Measurements from ENCODE around the gene VTCN1. TPM values are rescaled to one million over a fixed set of nuclear protein-coding genes. Genes with fewer than 3 reads are reported as not detected.
"Not testable (repeated sequence)": the region's sequence is repeated elsewhere in the genome, so short reads cannot be mapped to it uniquely, and the experiment has no call there.

VTCN1 gene
- total RNA-seq, 1 donor from 2014 or later = not detected

GRCh38 chr1:117124661-117125060 lies 86.1 kb downstream of the VTCN1 start:
- Mint-ChIP-seq H3K27me3 (ENCODE audit: low read depth) (peaks cover 29% of the 10 kb centered on the region), H3K27ac (no peak overlapping the region), H3K4me3 (ENCODE audit: low read depth) (no peak overlapping the region), H3K9me3 (no peaks in the 10 kb centered on the region), H3K4me1 (ENCODE audit: low read depth) (peaks cover 7% of the 10 kb centered on the region), H3K36me3 (ENCODE audit: low read depth) (no peaks in the 10 kb centered on the region)
- no peak for DNase-seq (ENCODE audit: low spot score)
- intact Hi-C loops (cut with micrococcal nuclease) = loop anchor here (10.0 kb wide), 1 partner anchor 240 kb away; the partner anchor contains the start of gene MAN1A2

- intact Hi-C loops (cut with micrococcal nuclease) = loop anchor here (10.0 kb wide), 1 partner anchor 242 kb away; the partner anchor contains the start of gene MAN1A2
- no peak for DNase-seq (ENCODE audit: low spot score)
- Mint-ChIP-seq H3K4me1 (ENCODE audit: low read depth) (peaks cover 5% of the 10 kb centered on the region), H3K4me3 (ENCODE audit: low read depth) (no peak overlapping the region), H3K9me3 (no peaks in the 10 kb centered on the region), H3K36me3 (ENCODE audit: low read depth) (no peaks in the 10 kb centered on the region), H3K27me3 (ENCODE audit: low read depth) (peaks cover 24% of the 10 kb centered on the region), H3K27ac (no peak overlapping the region)
These were observed 87.5 kb downstream of the VTCN1 start for GRCh38 chr1:117123274-117123673.

- peaks cover 19% of the 10 kb centered on the region for H3K27me3 Mint-ChIP-seq (ENCODE audit: low read depth)
- peaks cover 5% of the 10 kb centered on the region for H3K4me1 Mint-ChIP-seq (ENCODE audit: low read depth)
- H3K27ac Mint-ChIP-seq = no peak overlapping the region
- no peaks in the 10 kb centered on the region for H3K36me3 Mint-ChIP-seq (ENCODE audit: low read depth)
- intact Hi-C loops (cut with micrococcal nuclease) = loop anchor here (1.0 to 10.0 kb wide), 2 partner anchors 62 to 242 kb away; partner anchors contain the start of genes MAN1A2 and TTF2
- peak overlapping the region; percentile 81 for H3K4me3 Mint-ChIP-seq (ENCODE audit: low read depth)
- no peaks in the 10 kb centered on the region for H3K9me3 Mint-ChIP-seq
- DNase-seq (ENCODE audit: low spot score) = no peak
These were observed 88.2 kb downstream of the VTCN1 start for GRCh38 chr1:117122330-117123025.

GRCh38 chr1:117121589-117122329 lies 89.0 kb downstream of the VTCN1 start, which contains the start of gene TRIM45:
TRIM45 (minus strand) TSS chr1:117121749; CDS start chr1:117121201, 548 bp downstream.
- peak within 1 kb of the TSS; percentile 21 for H3K27ac Mint-ChIP-seq
- intact Hi-C loops (cut with micrococcal nuclease) = loop anchor here (1.0 to 10.0 kb wide), 3 partner anchors 27 to 243 kb away; partner anchors contain the start of genes MAN1A2 and TTF2

GRCh38 chr1:117120774-117121588 lies 89.7 kb downstream of the VTCN1 start:
- Mint-ChIP-seq H3K36me3 (ENCODE audit: low read depth) (no peaks in the 10 kb centered on the region), H3K4me3 (ENCODE audit: low read depth) (peak overlapping the region; percentile 81), H3K4me1 (ENCODE audit: low read depth) (peaks cover 5% of the 10 kb centered on the region), H3K27me3 (ENCODE audit: low read depth) (peaks cover 13% of the 10 kb centered on the region), H3K27ac (peak overlapping the region; percentile 21), H3K9me3 (no peaks in the 10 kb centered on the region)
- no peak for DNase-seq (ENCODE audit: low spot score)
- intact Hi-C loops (cut with micrococcal nuclease) = loop anchor here (2.0 to 10.0 kb wide), 2 partner anchors 26 to 244 kb away; partner anchors contain the start of gene MAN1A2

More at GRCh38 chr1:117121589-117122329, 89.0 kb downstream of the VTCN1 start, which contains the start of gene TRIM45:
- Mint-ChIP-seq H3K4me3 (ENCODE audit: low read depth) (peak within 1 kb of the TSS; percentile 81), H3K36me3 (ENCODE audit: low read depth) (no peaks in the 10 kb centered on the region), H3K4me1 (ENCODE audit: low read depth) (peaks cover 5% of the 10 kb centered on the region), H3K9me3 (no peaks in the 10 kb centered on the region), H3K27me3 (ENCODE audit: low read depth) (peaks cover 15% of the 10 kb centered on the region)
- DNase-seq (ENCODE audit: low spot score) = peak; percentile 75

- H3K27me3 Mint-ChIP-seq (ENCODE audit: low read depth) = peaks cover 13% of the 10 kb centered on the region
- H3K27ac Mint-ChIP-seq; DNase-seq (ENCODE audit: low spot score); H3K4me3 Mint-ChIP-seq (ENCODE audit: low read depth); H3K9me3 Mint-ChIP-seq; H3K4me1 Mint-ChIP-seq (ENCODE audit: low read depth); intact Hi-C loops (cut with micrococcal nuclease); H3K36me3 Mint-ChIP-seq (ENCODE audit: low read depth): not testable (repeated sequence)
These were observed 91.6 kb downstream of the VTCN1 start for GRCh38 chr1:117119144-117119543.

- Mint-ChIP-seq H3K4me3 (ENCODE audit: low read depth) (no peak overlapping the region), H3K27me3 (ENCODE audit: low read depth) (peaks cover 9% of the 10 kb centered on the region), H3K36me3 (ENCODE audit: low read depth) (no peaks in the 10 kb centered on the region), H3K9me3 (no peaks in the 10 kb centered on the region), H3K4me1 (ENCODE audit: low read depth) (peaks cover 5% of the 10 kb centered on the region), H3K27ac (no peak overlapping the region)
- DNase-seq (ENCODE audit: low spot score) = no peak
- intact Hi-C loops (cut with micrococcal nuclease) = no loop called here
These were observed 92.6 kb downstream of the VTCN1 start for GRCh38 chr1:117118137-117118536.

GRCh38 chr1:117117697-117118096 lies 93.0 kb downstream of the VTCN1 start:
- Mint-ChIP-seq H3K27me3 (ENCODE audit: low read depth) (peaks cover 7% of the 10 kb centered on the region), H3K36me3 (ENCODE audit: low read depth) (no peaks in the 10 kb centered on the region), H3K4me1 (ENCODE audit: low read depth) (peaks cover 5% of the 10 kb centered on the region), H3K27ac (no peak overlapping the region), H3K9me3 (no peaks in the 10 kb centered on the region), H3K4me3 (ENCODE audit: low read depth) (no peak overlapping the region)
- intact Hi-C loops (cut with micrococcal nuclease) = no loop called here
- no peak for DNase-seq (ENCODE audit: low spot score)

GRCh38 chr1:117116784-117117130 lies 94.0 kb downstream of the VTCN1 start:
- no peak for DNase-seq (ENCODE audit: low spot score)
- H3K27me3 Mint-ChIP-seq (ENCODE audit: low read depth) = peaks cover 5% of the 10 kb centered on the region
- H3K4me1 Mint-ChIP-seq (ENCODE audit: low read depth) = peaks cover 5% of the 10 kb centered on the region
- intact Hi-C loops (cut with micrococcal nuclease) = no loop called here
- H3K4me3 Mint-ChIP-seq (ENCODE audit: low read depth) = no peak overlapping the region
- no peaks in the 10 kb centered on the region for H3K9me3 Mint-ChIP-seq
- H3K36me3 Mint-ChIP-seq (ENCODE audit: low read depth) = no peaks in the 10 kb centered on the region
- no peak overlapping the region for H3K27ac Mint-ChIP-seq

GRCh38 chr1:117116090-117116783 lies 94.5 kb downstream of the VTCN1 start:
- DNase-seq (ENCODE audit: low spot score) = no peak
- no peaks in the 10 kb centered on the region for H3K36me3 Mint-ChIP-seq (ENCODE audit: low read depth)
- H3K4me3 Mint-ChIP-seq (ENCODE audit: low read depth) = no peak overlapping the region
- H3K27ac Mint-ChIP-seq = no peak overlapping the region
- peaks cover 5% of the 10 kb centered on the region for H3K4me1 Mint-ChIP-seq (ENCODE audit: low read depth)
- H3K27me3 Mint-ChIP-seq (ENCODE audit: low read depth) = peaks cover 5% of the 10 kb centered on the region
- intact Hi-C loops (cut with micrococcal nuclease) = no loop called here
- no peaks in the 10 kb centered on the region for H3K9me3 Mint-ChIP-seq

GRCh38 chr1:117114877-117115276 lies 95.8 kb downstream of the VTCN1 start:
- peaks cover 4% of the 10 kb centered on the region for H3K4me1 Mint-ChIP-seq (ENCODE audit: low read depth)
- no peaks in the 10 kb centered on the region for H3K9me3 Mint-ChIP-seq
- no peaks in the 10 kb centered on the region for H3K36me3 Mint-ChIP-seq (ENCODE audit: low read depth)
- DNase-seq (ENCODE audit: low spot score) = no peak
- H3K27ac Mint-ChIP-seq = no peak overlapping the region
- H3K27me3 Mint-ChIP-seq (ENCODE audit: low read depth) = no peaks in the 10 kb centered on the region
- intact Hi-C loops (cut with micrococcal nuclease) = no loop called here
- H3K4me3 Mint-ChIP-seq (ENCODE audit: low read depth) = no peak overlapping the region

GRCh38 chr1:117113199-117113598 lies 97.5 kb downstream of the VTCN1 start:
- Mint-ChIP-seq H3K27me3 (ENCODE audit: low read depth) (no peaks in the 10 kb centered on the region), H3K36me3 (ENCODE audit: low read depth) (peaks cover 3% of the 10 kb centered on the region), H3K27ac (no peak overlapping the region), H3K9me3 (no peaks in the 10 kb centered on the region), H3K4me1 (ENCODE audit: low read depth) (peaks cover 4% of the 10 kb centered on the region), H3K4me3 (ENCODE audit: low read depth) (no peak overlapping the region)
- DNase-seq (ENCODE audit: low spot score) = no peak
- intact Hi-C loops (cut with micrococcal nuclease) = no loop called here

Measured in activated T-helper 2 cell treated with anti-CD3 and anti-CD28 coated beads, Interferon-gamma antibody, Interleukin-2, Interleukin-4, amounts not matched to agents 10 μg/mL and 5 μg/mL and 100 μg/mL, durations not matched to agents 14 hours and 24 hours and 36 hours (primary cell).